ENCODE results near the gene ST6GALNAC6. TPM values are rescaled to one million over a fixed set of nuclear protein-coding genes. Genes with fewer than 3 reads are reported as not detected.
A peak's percentile ranks its signal among the peaks of the same experiment; 100 is the strongest.

Gene ST6GALNAC6
- total and polyA plus RNA-seq, 2 of the 4 experiments (the other 2 are of a cell fraction) = 35.7 to 48.6 TPM

DNA sequence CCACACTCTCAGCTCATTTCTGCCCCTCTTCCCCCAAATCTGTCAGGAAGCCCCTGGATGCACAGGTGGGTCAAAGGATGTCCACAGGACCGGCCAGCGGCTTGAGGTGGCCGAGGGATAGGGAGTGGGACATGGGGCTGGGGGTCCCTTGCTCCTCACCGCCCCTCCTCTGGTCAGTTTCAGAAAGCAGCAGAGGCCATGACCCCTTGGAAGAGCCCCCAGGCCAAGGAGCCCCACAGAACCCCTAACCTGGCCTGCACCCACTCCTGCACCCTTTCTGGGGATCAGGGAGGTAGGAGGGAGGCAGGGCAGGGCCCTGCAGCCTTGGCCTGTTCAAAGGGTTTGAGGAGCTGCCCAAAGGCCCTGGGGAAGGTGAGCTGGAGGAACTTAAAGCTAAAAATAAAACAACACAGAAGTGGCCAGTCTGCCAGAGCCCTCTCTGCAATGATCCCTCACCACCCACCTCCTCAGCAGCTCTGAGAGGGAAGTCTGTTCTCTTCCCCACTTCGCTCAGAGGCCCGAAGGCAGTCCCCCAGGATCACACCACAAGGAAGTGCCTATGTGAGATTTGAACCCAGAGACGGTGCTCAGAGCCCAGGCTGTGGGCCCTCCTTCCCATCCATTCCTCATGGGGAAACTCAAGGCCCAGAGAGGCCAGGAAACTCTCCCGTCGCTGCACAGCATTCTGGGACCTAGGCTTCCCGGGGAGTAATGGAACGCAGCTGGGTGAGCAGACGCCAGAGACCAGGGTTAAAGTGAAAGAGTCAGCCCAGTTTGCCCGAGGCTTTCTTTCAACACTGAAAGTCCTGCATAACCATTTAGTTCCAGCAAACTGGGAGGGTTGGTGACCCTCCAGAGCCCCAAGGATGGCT is 45.9 kb downstream of the ST6GALNAC6 start:
- peak overlapping the region; percentile 66 for H2BK5ac ChIP-seq (ENCODE audit: low read depth, low read length, poor library complexity, severe bottlenecking)
- in situ Hi-C loops (cut with MboI; ENCODE audit: low sequenced_read_pairs) (no loop called here), intact Hi-C loops (cut with micrococcal nuclease) (loop anchor here (5.0 kb wide), 1 partner anchor 51 kb away; the partner anchor contains the start of gene FPGS), dilution Hi-C loops (cut with HindIII; ENCODE audit: low sequenced_read_pairs, unreplicated experiment) (no loop called here)
- H3K14ac ChIP-seq (replicated peaks; ENCODE audit: low read depth, low read length) = peak overlapping the region; percentile 93
- H3K18ac ChIP-seq (ENCODE audit: low read depth, low read length) = peak overlapping the region; percentile 11; the same call in 1 of the 2 replicates
- peaks cover 11% of the 10 kb centered on the region for H3K4me1 ChIP-seq (ENCODE audit: control insufficient read depth, insufficient read depth, low read length)
- H3K4me3 ChIP-seq (ENCODE audit: insufficient read depth, low read depth, low read length) = peak overlapping the region; percentile 56
- H3K56ac ChIP-seq (ENCODE audit: extremely low read depth, insufficient read depth, low read length) = peak overlapping the region; percentile 89
- peak overlapping the region; percentile 91 for H2AFZ ChIP-seq (replicated peaks; ENCODE audit: low read length, poor library complexity)
- H3K9ac ChIP-seq (ENCODE audit: low read depth, low read length) = peak overlapping the region; percentile 80
- peak overlapping the region; percentile 87 for H3K27ac ChIP-seq (ENCODE audit: insufficient read depth, low read length)
- H2AK5ac ChIP-seq (ENCODE audit: low read depth, low read length) = peak overlapping the region; percentile 85
- H4K8ac ChIP-seq (ENCODE audit: low read depth in 2 of 2, low read length in 2 of 2) = peak overlapping the region; percentile 83 to 95; a peak in 3 of 4 replicates
- peaks cover 12% of the 10 kb centered on the region for H3K9me1 ChIP-seq (ENCODE audit: insufficient read depth, low read length)
- peaks cover 10% of the 10 kb centered on the region for H3K9me3 ChIP-seq (ENCODE audit: control insufficient read depth, insufficient read depth, low read length)
- CTCF ChIA-PET = interaction anchor here (1.5 kb wide), 1 partner anchor 119 kb away, joined by 4 read pairs; the partner anchor contains the start of gene TOR2A
- H3K27me3 ChIP-seq (ENCODE audit: control insufficient read depth, insufficient read depth, low read length) = no peaks in the 10 kb centered on the region
- no peak overlapping the region; the same call in 2 of the 3 replicates for H2BK15ac ChIP-seq (ENCODE audit: low read depth, low read length)
- H3K36me3 ChIP-seq (ENCODE audit: control insufficient read depth, insufficient read depth, low read length) = peaks cover 21% of the 10 kb centered on the region
- H3K23ac ChIP-seq (ENCODE audit: low read depth, low read length) = peak overlapping the region; percentile 93
- no peak for DNase-seq
- H3K79me1 ChIP-seq (ENCODE audit: low read depth in 1 of 2, low read length in 2 of 2) = peaks cover 13 to 54% of the 10 kb centered on the region in 2 experiments; a peak in 3 of 4 replicates
- peak overlapping the region; percentile 73 for H3K4ac ChIP-seq (ENCODE audit: low read depth, low read length)
- H2BK120ac ChIP-seq (ENCODE audit: low read depth, low read length) = peak overlapping the region; percentile 66
- H2BK20ac ChIP-seq (ENCODE audit: low read depth, low read length) = no peak overlapping the region
- no CpG with 5 or more reads among the region's 13 CpGs for WGBS, 2 experiments (ENCODE audit: extremely low coverage in 2 of 2, insufficient read length in 1 of 2)
- H3K4me2 ChIP-seq (ENCODE audit: low read depth, low read length) = peak overlapping the region; percentile 83
- peak overlapping the region; percentile 99 for H2AK9ac ChIP-seq (replicated peaks; ENCODE audit: low read depth, low read length, poor library complexity)
- POLR2A ChIA-PET (ENCODE audit: unreplicated experiment) = interaction anchor here (0.6 kb wide), 2 partner anchors 57 to 403 kb away, joined by 3 read pairs; partner anchors contain the start of gene RPL12
- ATAC-seq (ENCODE audit: low read depth) = peak; percentile 59
- no TSS peak for BruUV-seq (replicated peaks)
- H4K91ac ChIP-seq (ENCODE audit: insufficient read depth, low read depth, low read length) = peak overlapping the region; percentile 53
- H4K20me1 ChIP-seq (ENCODE audit: insufficient read depth, low read length) = 0 out of 2 replicates have a peak, but pooled peaks cover 3% of the 10 kb centered on the region
- peak overlapping the region; percentile 29 for H4K5ac ChIP-seq (ENCODE audit: low read depth, low read length)
- TF ChIP-seq BHLHE40 (IDR thresholded peaks at IDR 0.05; ENCODE audit: low read depth, low read length) (no peak), POLR2A (IDR thresholded peaks at IDR 0.05; ENCODE audit: low read depth, low read length) (no peak), ELK1 (IDR thresholded peaks at IDR 0.05; ENCODE audit: borderline replicate concordance, low read depth, low read length) (no peak), CEBPB (IDR thresholded peaks at IDR 0.05; ENCODE audit: low read depth, low read length) (no peak), RCOR1 (IDR thresholded peaks at IDR 0.05; ENCODE audit: insufficient replicate concordance, low read length) (no peak), MAZ (IDR thresholded peaks at IDR 0.05; ENCODE audit: borderline replicate concordance, low read depth, low read length) (no peak), FOS (IDR thresholded peaks at IDR 0.05; ENCODE audit: low read depth, low read length) (no peak), SMC3 (IDR thresholded peaks at IDR 0.05; ENCODE audit: low read depth, low read length) (no peak), NFE2L2 (IDR thresholded peaks at IDR 0.05; ENCODE audit: low read depth, low read length) (no peak), RAD21 (IDR thresholded peaks at IDR 0.05; ENCODE audit: low read length) (no peak), RFX5 (IDR thresholded peaks at IDR 0.05; ENCODE audit: low read depth, low read length) (no peak)
- TF ChIP-seq, protein P1, sequence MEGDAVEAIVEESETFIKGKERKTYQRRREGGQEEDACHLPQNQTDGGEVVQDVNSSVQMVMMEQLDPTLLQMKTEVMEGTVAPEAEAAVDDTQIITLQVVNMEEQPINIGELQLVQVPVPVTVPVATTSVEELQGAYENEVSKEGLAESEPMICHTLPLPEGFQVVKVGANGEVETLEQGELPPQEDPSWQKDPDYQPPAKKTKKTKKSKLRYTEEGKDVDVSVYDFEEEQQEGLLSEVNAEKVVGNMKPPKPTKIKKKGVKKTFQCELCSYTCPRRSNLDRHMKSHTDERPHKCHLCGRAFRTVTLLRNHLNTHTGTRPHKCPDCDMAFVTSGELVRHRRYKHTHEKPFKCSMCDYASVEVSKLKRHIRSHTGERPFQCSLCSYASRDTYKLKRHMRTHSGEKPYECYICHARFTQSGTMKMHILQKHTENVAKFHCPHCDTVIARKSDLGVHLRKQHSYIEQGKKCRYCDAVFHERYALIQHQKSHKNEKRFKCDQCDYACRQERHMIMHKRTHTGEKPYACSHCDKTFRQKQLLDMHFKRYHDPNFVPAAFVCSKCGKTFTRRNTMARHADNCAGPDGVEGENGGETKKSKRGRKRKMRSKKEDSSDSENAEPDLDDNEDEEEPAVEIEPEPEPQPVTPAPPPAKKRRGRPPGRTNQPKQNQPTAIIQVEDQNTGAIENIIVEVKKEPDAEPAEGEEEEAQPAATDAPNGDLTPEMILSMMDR (conservative IDR thresholded peaks at IDR 0.05; ENCODE audit: low read depth, low read length) = no peak
- TF ChIP-seq, protein P2, sequence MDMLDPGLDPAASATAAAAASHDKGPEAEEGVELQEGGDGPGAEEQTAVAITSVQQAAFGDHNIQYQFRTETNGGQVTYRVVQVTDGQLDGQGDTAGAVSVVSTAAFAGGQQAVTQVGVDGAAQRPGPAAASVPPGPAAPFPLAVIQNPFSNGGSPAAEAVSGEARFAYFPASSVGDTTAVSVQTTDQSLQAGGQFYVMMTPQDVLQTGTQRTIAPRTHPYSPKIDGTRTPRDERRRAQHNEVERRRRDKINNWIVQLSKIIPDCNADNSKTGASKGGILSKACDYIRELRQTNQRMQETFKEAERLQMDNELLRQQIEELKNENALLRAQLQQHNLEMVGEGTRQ (IDR thresholded peaks at IDR 0.05; ENCODE audit: low read depth, low read length) = no peak

Data from IMR-90 (cell line).